ENCODE results near the gene CENPN. TPM values are rescaled to one million over a fixed set of nuclear protein-coding genes. Genes with fewer than 3 reads are reported as not detected.

CENPN gene
- total and polyA plus RNA-seq, 8 donors = 12.3 to 31.0 (median 18.9) TPM

DNA sequence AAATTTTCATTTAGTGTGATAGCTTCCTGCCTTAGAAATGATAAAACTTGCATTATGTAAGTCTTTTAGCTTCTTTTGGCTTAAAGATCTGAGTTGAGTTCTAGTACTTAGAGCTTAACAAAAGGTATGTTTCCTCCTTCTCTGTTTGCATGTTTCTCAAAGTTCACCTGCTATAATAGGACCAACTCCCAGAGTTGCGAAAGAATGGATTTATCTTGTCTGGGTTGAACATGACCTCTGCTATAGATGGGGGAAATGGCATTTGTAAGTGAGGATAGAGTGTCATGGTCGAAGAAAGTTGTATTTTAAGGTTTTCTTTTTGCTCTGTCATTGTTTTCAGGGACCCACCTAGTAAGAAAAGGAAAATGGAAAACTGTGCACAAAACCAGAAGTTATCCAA is 35.8 kb downstream of the CENPN start:
- no peak for ATAC-seq

DNA sequence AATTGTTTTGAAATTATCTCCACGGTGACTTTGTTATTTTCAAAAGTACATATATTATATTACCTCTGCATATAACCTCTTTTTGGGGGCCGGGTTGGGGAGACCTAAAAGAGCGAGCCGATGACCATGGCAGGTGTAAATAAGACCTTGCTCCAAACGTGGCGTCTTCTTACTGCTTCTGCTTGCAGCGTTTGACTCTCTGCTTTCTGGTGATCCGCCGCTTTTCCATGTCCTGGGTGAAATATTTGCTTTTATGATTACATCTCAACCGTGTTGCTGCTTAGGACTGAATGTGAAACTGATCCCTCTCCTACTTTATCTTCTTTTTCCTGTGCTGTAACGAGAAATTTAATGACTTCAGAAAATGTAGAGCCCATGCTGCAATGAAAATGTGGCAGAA is 46.7 kb downstream of the CENPN start:
- Histone ChIP-seq H3K27me3 (no peaks in the 10 kb centered on the region), H3K4me1 (no peaks in the 10 kb centered on the region), H3K36me3 (no peaks in the 10 kb centered on the region), H3K9me3 (peaks cover 0 to 19% of the 10 kb centered on the region in 2 donors), H3K4me3 (no peak overlapping the region), H3K27ac (no peak overlapping the region)
- ATAC-seq (no peak), DNase-seq (no peak)
- TF ChIP-seq, protein P1, sequence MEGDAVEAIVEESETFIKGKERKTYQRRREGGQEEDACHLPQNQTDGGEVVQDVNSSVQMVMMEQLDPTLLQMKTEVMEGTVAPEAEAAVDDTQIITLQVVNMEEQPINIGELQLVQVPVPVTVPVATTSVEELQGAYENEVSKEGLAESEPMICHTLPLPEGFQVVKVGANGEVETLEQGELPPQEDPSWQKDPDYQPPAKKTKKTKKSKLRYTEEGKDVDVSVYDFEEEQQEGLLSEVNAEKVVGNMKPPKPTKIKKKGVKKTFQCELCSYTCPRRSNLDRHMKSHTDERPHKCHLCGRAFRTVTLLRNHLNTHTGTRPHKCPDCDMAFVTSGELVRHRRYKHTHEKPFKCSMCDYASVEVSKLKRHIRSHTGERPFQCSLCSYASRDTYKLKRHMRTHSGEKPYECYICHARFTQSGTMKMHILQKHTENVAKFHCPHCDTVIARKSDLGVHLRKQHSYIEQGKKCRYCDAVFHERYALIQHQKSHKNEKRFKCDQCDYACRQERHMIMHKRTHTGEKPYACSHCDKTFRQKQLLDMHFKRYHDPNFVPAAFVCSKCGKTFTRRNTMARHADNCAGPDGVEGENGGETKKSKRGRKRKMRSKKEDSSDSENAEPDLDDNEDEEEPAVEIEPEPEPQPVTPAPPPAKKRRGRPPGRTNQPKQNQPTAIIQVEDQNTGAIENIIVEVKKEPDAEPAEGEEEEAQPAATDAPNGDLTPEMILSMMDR (IDR thresholded peaks at IDR 0.05) = no peak
- intact Hi-C loops (cut with DNase I) = no loop called here

More for the DNA sequence above, 35.8 kb downstream of the CENPN start:
- H3K4me3 ChIP-seq = no peak overlapping the region
- H3K4me1 ChIP-seq = peaks cover 0 to 9% of the 10 kb centered on the region in 2 donors
- no peaks in the 10 kb centered on the region for H3K27me3 ChIP-seq
- intact Hi-C loops (cut with DNase I) = no loop called here
- TF ChIP-seq, protein P1 (IDR thresholded peaks at IDR 0.05) = no peak
- H3K36me3 ChIP-seq = peaks cover 0 to 50% of the 10 kb centered on the region in 2 donors
- no peak for DNase-seq
- peaks cover 0 to 1% of the 10 kb centered on the region in 2 donors for H3K9me3 ChIP-seq
- H3K27ac ChIP-seq = no peak overlapping the region

DNA sequence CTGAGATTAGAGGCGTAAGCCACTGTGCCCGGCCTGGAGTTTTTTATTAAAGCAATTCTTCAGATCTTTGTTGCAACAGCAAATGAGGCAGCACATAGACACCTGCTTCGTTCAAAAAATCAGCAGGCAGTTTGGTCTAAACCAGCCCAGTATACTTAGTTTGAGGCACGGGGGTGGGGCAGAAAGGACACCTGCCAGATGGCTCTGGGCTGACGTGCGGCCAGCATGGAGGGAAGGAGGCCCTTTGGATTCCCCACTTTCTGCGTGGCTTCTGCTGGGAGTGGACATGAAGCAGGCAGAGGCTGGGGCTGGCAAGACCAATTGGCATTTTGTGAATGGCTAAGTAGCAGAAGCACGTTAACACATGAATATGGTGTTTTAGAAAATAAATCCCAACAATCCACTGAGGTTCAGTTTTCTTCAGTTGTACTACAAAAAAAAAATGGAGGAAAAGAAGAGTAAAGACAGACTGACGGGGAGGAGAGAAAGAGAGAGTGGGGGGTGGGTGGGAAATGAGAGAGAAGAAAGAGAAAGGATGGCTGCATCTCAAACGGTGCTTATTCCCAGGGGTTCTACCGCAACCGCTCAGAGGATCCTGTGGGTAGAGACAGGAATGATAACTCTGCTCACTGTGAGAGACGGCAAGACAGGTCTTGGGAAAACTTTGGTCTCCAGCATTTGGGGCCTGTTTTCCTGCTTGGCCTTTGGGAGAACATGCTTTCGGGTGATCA is 53.7 kb downstream of the CENPN start:
- Histone ChIP-seq H3K27me3 (no peaks in the 10 kb centered on the region), H3K36me3 (no peaks in the 10 kb centered on the region), H3K4me1 (no peaks in the 10 kb centered on the region), H3K27ac (no peak overlapping the region), H3K9me3 (no peaks in the 10 kb centered on the region), H3K4me3 (no peak overlapping the region)
- intact Hi-C loops (cut with DNase I) = no loop called here
- DNase-seq (no peak), ATAC-seq (no peak)
- TF ChIP-seq, protein P1 (IDR thresholded peaks at IDR 0.05) = no peak

DNA sequence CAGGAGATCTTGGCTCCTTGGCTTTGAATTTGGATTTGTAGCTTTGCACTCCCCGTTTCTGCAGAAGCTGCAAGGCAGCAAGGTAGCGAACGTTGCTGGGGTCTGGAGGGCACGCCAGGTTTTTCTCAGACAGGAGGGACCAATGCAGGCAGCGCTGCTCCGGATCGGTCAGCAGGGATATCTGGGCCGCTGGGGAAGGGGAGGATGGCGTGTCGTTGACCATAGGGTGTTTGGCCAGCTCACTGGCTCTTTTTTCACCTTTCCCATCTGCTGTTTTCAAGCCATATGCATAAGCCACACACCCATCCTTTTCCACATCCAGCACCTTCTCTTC is 54.3 kb downstream of the CENPN start:
- H3K27me3 ChIP-seq = no peaks in the 10 kb centered on the region
- no peak overlapping the region for H3K4me3 ChIP-seq
- TF ChIP-seq, protein P1 (IDR thresholded peaks at IDR 0.05) = no peak
- DNase-seq (no peak), ATAC-seq (no peak)
- intact Hi-C loops (cut with DNase I) = no loop called here
- no peaks in the 10 kb centered on the region for H3K36me3 ChIP-seq
- H3K4me1 ChIP-seq = no peaks in the 10 kb centered on the region
- H3K27ac ChIP-seq = no peak overlapping the region
- no peaks in the 10 kb centered on the region for H3K9me3 ChIP-seq

DNA sequence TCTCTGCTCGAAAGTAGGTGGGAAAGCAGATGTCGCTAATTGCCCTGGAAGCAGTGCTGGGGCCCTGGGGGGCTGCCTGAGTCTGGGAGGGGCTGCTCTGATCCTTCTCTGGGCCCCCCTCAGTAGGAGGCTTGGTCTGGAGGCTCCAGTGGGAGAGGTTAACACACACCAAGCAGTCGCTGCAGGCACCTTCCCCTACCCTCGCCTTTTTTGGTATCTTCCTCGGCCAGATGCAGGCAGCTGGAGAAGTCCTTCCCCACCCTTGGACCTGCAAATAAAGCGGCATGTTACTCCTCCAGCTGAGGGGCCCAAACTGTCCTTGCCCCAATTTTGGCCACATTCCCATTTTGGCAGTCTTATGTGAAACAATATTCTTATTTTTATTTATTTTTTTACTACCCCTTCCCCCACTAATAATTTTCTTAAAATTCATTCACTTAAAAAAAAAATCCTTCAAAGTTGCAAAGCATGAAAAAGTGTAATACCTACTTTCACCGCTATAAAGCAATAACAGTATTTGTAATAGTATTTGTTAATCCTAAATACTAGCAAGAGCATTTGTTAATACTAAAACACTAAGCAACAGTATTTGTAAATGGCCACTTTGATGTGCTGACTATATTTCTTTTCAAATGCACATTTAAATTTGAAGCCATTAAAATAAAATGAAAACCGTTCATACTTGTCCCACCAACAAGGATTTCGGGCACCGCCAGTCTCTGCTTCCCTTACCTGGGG is 55.0 kb downstream of the CENPN start:
- ATAC-seq = no peak
- no peak for DNase-seq
- Histone ChIP-seq H3K27ac (no peak overlapping the region), H3K4me3 (no peak overlapping the region), H3K9me3 (no peaks in the 10 kb centered on the region), H3K4me1 (no peaks in the 10 kb centered on the region), H3K27me3 (no peaks in the 10 kb centered on the region), H3K36me3 (no peaks in the 10 kb centered on the region)
- TF ChIP-seq, protein P1 (IDR thresholded peaks at IDR 0.05) = no peak
- intact Hi-C loops (cut with DNase I) = no loop called here
